ENCODE results near the gene MBIP.
A peak's percentile ranks its signal among the peaks of the same experiment; 100 is the strongest.
"Not testable (repeated sequence)": the region's sequence is repeated elsewhere in the genome, so short reads cannot be mapped to it uniquely, and the experiment has no call there.

Gene MBIP

GRCh38 chr14:36320200-36320896, at the start of gene MBIP:
Gene MBIP (minus strand): TSS chr14:36320637. CDS start chr14:36320588, 49 bp downstream.
- peak; percentile 43 to 97 (median 86) for DNase-seq

GRCh38 chr14:36367985-36368774, 47.7 kb upstream of the MBIP start:
- no peak for DNase-seq

- DNase-seq = no peak
Measured at GRCh38 chr14:36365766-36366165, 45.3 kb upstream of the MBIP start.

- DNase-seq = no peak
Measured at GRCh38 chr14:36363704-36364103, 43.3 kb upstream of the MBIP start.

- no peak for DNase-seq
Measured at GRCh38 chr14:36362648-36363047, 42.2 kb upstream of the MBIP start.

GRCh38 chr14:36361210-36361853, 40.9 kb upstream of the MBIP start:
- DNase-seq = no peak

GRCh38 chr14:36356862-36357261, 36.4 kb upstream of the MBIP start:
- no peak for DNase-seq

- no peak for DNase-seq
Measured at GRCh38 chr14:36346052-36346451, 25.6 kb upstream of the MBIP start.

GRCh38 chr14:36344211-36344610, 23.8 kb upstream of the MBIP start:
- DNase-seq = no peak

GRCh38 chr14:36341811-36342210, 21.4 kb upstream of the MBIP start:
- not testable (repeated sequence) for DNase-seq

- DNase-seq = no peak
Measured at GRCh38 chr14:36340276-36340890, 19.9 kb upstream of the MBIP start.

- no peak for DNase-seq
Measured at GRCh38 chr14:36339816-36340215, 19.4 kb upstream of the MBIP start.

GRCh38 chr14:36333119-36333518, 12.7 kb upstream of the MBIP start:
- no peak for DNase-seq

- DNase-seq = not testable (repeated sequence)
Measured at GRCh38 chr14:36327573-36327972, 7.1 kb upstream of the MBIP start.

GRCh38 chr14:36325853-36326252, 5.4 kb upstream of the MBIP start:
- no peak for DNase-seq

- DNase-seq = no peak
Measured at GRCh38 chr14:36324897-36325296, 4.5 kb upstream of the MBIP start.

- DNase-seq = no peak
Measured at GRCh38 chr14:36320897-36321381, 502 bp upstream of the MBIP start.

GRCh38 chr14:36319899-36320199, 588 bp downstream of the MBIP start:
- no peak for DNase-seq

GRCh38 chr14:36317650-36318049, 2.8 kb downstream of the MBIP start:
- DNase-seq = no peak

GRCh38 chr14:36316131-36316530, 4.3 kb downstream of the MBIP start:
- DNase-seq = no peak

- no peak for DNase-seq
Measured at GRCh38 chr14:36315159-36315853, 5.1 kb downstream of the MBIP start.
